Endothelial cell of umbilical vein (primary cell): ENCODE results near the gene NUCKS1. TPM values are rescaled to one million over a fixed set of nuclear protein-coding genes. Genes with fewer than 3 reads are reported as not detected.
A peak's percentile ranks its signal among the peaks of the same experiment; 100 is the strongest.

ENCODE experiments used
- BruUV-seq: library from RNA; stranded (reverse); fragments of 400-500 nt; replicated peaks from 2 replicates; lab custom pipeline; 2021; lab: Mats Ljungman, UMichigan
- CTCF ChIA-PET: fragments of 300-600, 350-600 bp; sonication (Branson Sonifier 250); formaldehyde crosslinking; loops from one replicate; lab custom pipeline; 2021; ENCODE audit warnings: antibody characterized with exemption, inconsistent platforms; lab: Charles Lee
- POLR2A ChIA-PET: fragments of 300-600, 350-600 bp; sonication (Branson Sonifier 250); formaldehyde crosslinking; loops from one replicate; lab custom pipeline; 2021; ENCODE audit warnings: antibody characterized with exemption, inconsistent platforms; lab: Charles Lee
- DNase-seq: peaks from one replicate; pipeline ENCODE4 v3.0.0-alpha.2; 2011; ENCODE audit warnings: low read depth, low spot score
- FAIRE-seq: peaks from 2 replicates; lab custom pipeline; 2011; peaks lifted over from hg19 to GRCh38; lab: Jason Lieb, UNC
- H2AFZ ChIP-seq: 2 replicates; pipeline ENCODE4 v1.6.0; 2012; ENCODE audit warnings: low read depth, low read length, control low read depth, inconsistent platforms
- H3K27ac ChIP-seq: 2 replicates; pipeline ENCODE4 v1.5.1; 2011; ENCODE audit warnings: low read depth, mild to moderate bottlenecking, control low read depth, low read length, moderate library complexity; ENCODE audit not compliant: insufficient read depth
- H3K27me3 ChIP-seq, 2 experiments: 2 replicates each; pipeline versions ENCODE4 v1.6.0 to v1.6.1; 2011; ENCODE audit warnings: low read length in 2 of 2, mixed read lengths in 1 of 2; ENCODE audit not compliant: control insufficient read depth in 2 of 2, insufficient read depth in 2 of 2
- H3K36me3 ChIP-seq, 2 experiments: 2 replicates in 1 of 2; 3 replicates in 1 of 2; pipeline ENCODE4 v1.5.1; 2011; ENCODE audit warnings: low read length in 2 of 2, mild to moderate bottlenecking in 1 of 2, moderate library complexity in 1 of 2; ENCODE audit not compliant: control insufficient read depth in 2 of 2, insufficient read depth in 2 of 2; ENCODE audit errors: extremely low read depth in 1 of 2
- H3K4me1 ChIP-seq: 3 replicates; pipeline ENCODE4 v1.5.1; 2011; ENCODE audit warnings: mild to moderate bottlenecking, low read length; ENCODE audit not compliant: control insufficient read depth, insufficient read depth; ENCODE audit errors: extremely low read depth
- H3K4me2 ChIP-seq: 2 replicates; pipeline ENCODE4 v1.6.1; 2011; ENCODE audit warnings: low read length, control low read depth, mixed read lengths; ENCODE audit not compliant: insufficient read depth
- H3K4me3 ChIP-seq, 3 experiments: fragments of 200-600 bp in 1 of 3; sonication (generic), shearing (Covaris generic) in 1 of 3; replicated peaks in 1 of 3; 2 replicates each; pipeline ENCODE4 v1.5.1; 2011 to 2016; ENCODE audit warnings: control low read depth in 3 of 3, low read length in 3 of 3, mild to moderate bottlenecking in 2 of 3, inconsistent platforms in 1 of 3, low read depth in 1 of 3, moderate library complexity in 1 of 3; ENCODE audit not compliant: insufficient read depth in 1 of 3
- H3K79me2 ChIP-seq: 2 replicates; pipeline ENCODE4 v1.6.0; 2012; ENCODE audit warnings: low read length, inconsistent platforms; ENCODE audit not compliant: control insufficient read depth, insufficient read depth
- H3K9ac ChIP-seq: replicated peaks from 2 replicates; pipeline ENCODE3; 2011; ENCODE audit warnings: low read length, control low read depth; ENCODE audit not compliant: insufficient read depth; ENCODE audit errors: extremely low read depth
- H3K9me1 ChIP-seq: replicated peaks from 3 replicates; pipeline ENCODE4 v1.6.0; 2011; ENCODE audit warnings: mild to moderate bottlenecking, low read length; ENCODE audit not compliant: control insufficient read depth, insufficient read depth; ENCODE audit errors: extremely low read depth
- H3K9me3 ChIP-seq: replicated peaks from 2 replicates; pipeline ENCODE4 v1.5.1; 2012; ENCODE audit warnings: low read length, inconsistent platforms; ENCODE audit not compliant: control insufficient read depth, insufficient read depth
- H4K20me1 ChIP-seq: replicated peaks from 2 replicates; pipeline ENCODE3; 2011; ENCODE audit warnings: mild to moderate bottlenecking, low read length; ENCODE audit not compliant: control insufficient read depth, insufficient read depth; ENCODE audit errors: extremely low read depth
- EZH2 ChIP-seq: IDR thresholded peaks from 2 replicates; pipeline ENCODE4 v1.6.1; 2012; ENCODE audit warnings: borderline replicate concordance, low read depth, mild to moderate bottlenecking, moderate library complexity, low read length, inconsistent platforms; ENCODE audit not compliant: severe bottlenecking
- FOS ChIP-seq: IDR thresholded peaks from 2 replicates; pipeline ENCODE4 v1.6.1; 2011; ENCODE audit warnings: mild to moderate bottlenecking, low read length, moderate library complexity, borderline replicate concordance; ENCODE audit not compliant: insufficient read depth
- GATA2 ChIP-seq: IDR thresholded peaks from 2 replicates; pipeline ENCODE4 v1.7.0; 2011; ENCODE audit warnings: low read depth, mild to moderate bottlenecking, moderate library complexity, mixed read lengths, low read length; ENCODE audit not compliant: insufficient read length, insufficient read depth
- JUN ChIP-seq: IDR thresholded peaks from 2 replicates; pipeline ENCODE4 v1.6.1; 2011; ENCODE audit warnings: borderline replicate concordance, low read depth; ENCODE audit not compliant: insufficient read length, insufficient read depth
- MAX ChIP-seq: IDR thresholded peaks from 2 replicates; pipeline ENCODE4 v1.6.1; 2011; ENCODE audit not compliant: insufficient read depth, insufficient read length
- MYC ChIP-seq: IDR thresholded peaks from one replicate; pipeline ENCODE4 v1.6.1; 2011; ENCODE audit warnings: mild to moderate bottlenecking, low read depth, low read length
- POLR2A ChIP-seq: IDR thresholded peaks from 2 replicates; pipeline ENCODE4 v1.6.1; 2012; ENCODE audit warnings: low read depth, mild to moderate bottlenecking, control low read depth, low read length
- POLR2AphosphoS5 ChIP-seq: IDR thresholded peaks from 2 replicates; pipeline ENCODE4 v1.6.1; 2012; ENCODE audit warnings: low read depth, mild to moderate bottlenecking, control low read depth, low read length, moderate library complexity; ENCODE audit not compliant: insufficient read depth
- dilution Hi-C: fragments of 300-500 bp; cut with MboI; formaldehyde crosslinking; loops from one replicate; pipeline ENCODE4 v1.15.0; 2019; ENCODE audit warnings: low sequenced_read_pairs; ENCODE audit not compliant: extremely low pct_ligation_motif_present
- intact Hi-C: fragments of 100-400 bp; cut with micrococcal nuclease; formaldehyde crosslinking; loops from one replicate; pipeline ENCODE4 v1.10.0; 2022
- polyA plus RNA-seq, 4 experiments: library from polyadenylated mRNA; depleted of rRNA in 3 of 4; stranded (reverse) in 3 of 4; unstranded in 1 of 4; fragments of >200 nt; gene quantifications; 2 replicates each; pipeline versions ENCODE4 v1.2.1 to v1.2.3, GENCODE V29; 2011 to 2012; ENCODE audit warnings: missing spikeins in 1 of 4
- total RNA-seq: library from RNA; stranded (reverse); gene quantifications from 2 replicates; pipeline ENCODE4 v1.2.3, GENCODE V29; 2021
- TF ChIP-seq, protein P1 (sequence below), 2 donors: IDR thresholded peaks; 1 replicate in 1 of 2; 2 replicates in 1 of 2; pipeline ENCODE4 v1.5.1; 2011; ENCODE audit warnings: low read length in 2 of 2, mild to moderate bottlenecking in 2 of 2, moderate library complexity in 2 of 2, control low read depth in 1 of 2, inconsistent platforms in 1 of 2, low read depth in 1 of 2; ENCODE audit not compliant: insufficient read depth in 1 of 2; ENCODE audit errors: extremely low read depth in 1 of 2

The NUCKS1 gene
- total and polyA plus RNA-seq, 2 donors (not counting 3 experiments of a cell fraction or from before 2014, with no cell fraction given), result 53.7 to 282 TPM

- ChIA-PET CTCF (interaction anchor here (0.6 to 5.5 kb wide), 10 partner anchors 9 to 1275 kb away, joined by 3 to 30 read pairs (median 6); no protein-coding TSS in a partner anchor), POLR2A (no interaction called here)
- Histone ChIP-seq H3K27me3 (no peaks in the 10 kb centered on the region), H4K20me1 (no peaks in the 10 kb centered on the region), H3K4me3 (peak overlapping the region; percentile 55 to 88 (median 59)), H3K36me3 (peaks cover 0 to 2% of the 10 kb centered on the region in 2 experiments), H3K9ac (peak overlapping the region; percentile 39), H3K79me2 (no peaks in the 10 kb centered on the region), H3K4me2 (peak overlapping the region; percentile 87), H3K9me1 (no peaks in the 10 kb centered on the region), H3K27ac (no peak overlapping the region), H3K9me3 (no peaks in the 10 kb centered on the region), H2AFZ (peak overlapping the region; percentile 69), H3K4me1 (peaks cover 8% of the 10 kb centered on the region)
- intact Hi-C loops, result loop anchor here (1.0 kb wide), 1 partner anchor 24 kb away; the partner anchor contains the start of gene NUCKS1
- dilution Hi-C loops, result no loop called here
- TF ChIP-seq POLR2A, result no peak
- no peak for TF ChIP-seq MYC
- TF ChIP-seq EZH2, result no peak
- no peak for TF ChIP-seq POLR2AphosphoS5
- no peak for TF ChIP-seq MAX
- no peak for TF ChIP-seq JUN
- TF ChIP-seq GATA2, result no peak
- TF ChIP-seq FOS, result no peak
- TF ChIP-seq, protein P1, sequence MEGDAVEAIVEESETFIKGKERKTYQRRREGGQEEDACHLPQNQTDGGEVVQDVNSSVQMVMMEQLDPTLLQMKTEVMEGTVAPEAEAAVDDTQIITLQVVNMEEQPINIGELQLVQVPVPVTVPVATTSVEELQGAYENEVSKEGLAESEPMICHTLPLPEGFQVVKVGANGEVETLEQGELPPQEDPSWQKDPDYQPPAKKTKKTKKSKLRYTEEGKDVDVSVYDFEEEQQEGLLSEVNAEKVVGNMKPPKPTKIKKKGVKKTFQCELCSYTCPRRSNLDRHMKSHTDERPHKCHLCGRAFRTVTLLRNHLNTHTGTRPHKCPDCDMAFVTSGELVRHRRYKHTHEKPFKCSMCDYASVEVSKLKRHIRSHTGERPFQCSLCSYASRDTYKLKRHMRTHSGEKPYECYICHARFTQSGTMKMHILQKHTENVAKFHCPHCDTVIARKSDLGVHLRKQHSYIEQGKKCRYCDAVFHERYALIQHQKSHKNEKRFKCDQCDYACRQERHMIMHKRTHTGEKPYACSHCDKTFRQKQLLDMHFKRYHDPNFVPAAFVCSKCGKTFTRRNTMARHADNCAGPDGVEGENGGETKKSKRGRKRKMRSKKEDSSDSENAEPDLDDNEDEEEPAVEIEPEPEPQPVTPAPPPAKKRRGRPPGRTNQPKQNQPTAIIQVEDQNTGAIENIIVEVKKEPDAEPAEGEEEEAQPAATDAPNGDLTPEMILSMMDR (IDR thresholded peaks at IDR 0.05; ENCODE audit: extremely low read depth in 1 of 2, insufficient read depth in 1 of 2, low read depth in 1 of 2, low read length in 2 of 2), result no peak
- FAIRE-seq, result peak; percentile 12
- peak; percentile 41 for DNase-seq
- BruUV-seq, result no TSS peak
Observed at GRCh38 chr1:205774198-205775014, 24.4 kb upstream of the NUCKS1 start.
